ENCODE data around the gene UBAC1.

UBAC1 gene

GRCh38 chr9:135987838-135988404 lies 26.7 kb upstream of the UBAC1 start:
- H3K36me3 ChIP-seq (ENCODE audit: control insufficient read depth in 1 of 2, insufficient read depth in 2 of 2, low read depth in 1 of 2, low read length in 2 of 2) = no peaks in the 10 kb centered on the region
- 94% methylated on average over 16 of the region's 16 CpGs for WGBS
- no peak for DNase-seq
- H3K23ac ChIP-seq (ENCODE audit: low read length in 2 of 2) = no peak overlapping the region
- no peak overlapping the region for H3K4me3 ChIP-seq (ENCODE audit: insufficient read depth in 1 of 2, low read depth in 1 of 2, low read length in 2 of 2)
- no peak overlapping the region for H3K9ac ChIP-seq (ENCODE audit: low read length)
- no peak overlapping the region for H4K8ac ChIP-seq (ENCODE audit: low read length)
- H2BK12ac ChIP-seq (ENCODE audit: low read length in 2 of 2) = no peak overlapping the region
- H2AFZ ChIP-seq (ENCODE audit: low read depth, low read length) = no peak overlapping the region
- no peak overlapping the region for H2BK120ac ChIP-seq (ENCODE audit: low read depth, low read length)
- no peaks in the 10 kb centered on the region for H3K79me1 ChIP-seq (replicated peaks; ENCODE audit: low read length, poor library complexity, severe bottlenecking)
- no peak overlapping the region for H3K4ac ChIP-seq (ENCODE audit: low read depth in 1 of 2, low read length in 2 of 2)
- H3K18ac ChIP-seq (ENCODE audit: low read depth in 1 of 2, low read length in 2 of 2) = no peak overlapping the region
- no peak overlapping the region for H3K14ac ChIP-seq (ENCODE audit: low read length in 2 of 2)
- no peak overlapping the region for H2BK5ac ChIP-seq (ENCODE audit: low read depth, low read length, poor library complexity, severe bottlenecking)
- H2BK15ac ChIP-seq (ENCODE audit: low read depth, poor library complexity, severe bottlenecking) = no peak overlapping the region
- no peak overlapping the region for H2AK5ac ChIP-seq (ENCODE audit: low read length, severe bottlenecking)
- H4K91ac ChIP-seq (ENCODE audit: low read length) = peak overlapping the region; percentile 1
- H3K9me3 ChIP-seq (ENCODE audit: control insufficient read depth, low read length) = no peaks in the 10 kb centered on the region
- H3K4me1 ChIP-seq (ENCODE audit: control insufficient read depth, insufficient read depth, low read depth, low read length) = peaks cover 10% of the 10 kb centered on the region
- H3K27me3 ChIP-seq (ENCODE audit: control insufficient read depth in 1 of 2, insufficient read depth in 1 of 2, low read length in 2 of 2) = peaks cover 6 to 66% of the 10 kb centered on the region in 2 experiments
- H3K27ac ChIP-seq (ENCODE audit: low read length, poor library complexity, severe bottlenecking) = no peak overlapping the region
- no peak overlapping the region for H3K4me2 ChIP-seq (ENCODE audit: low read length, poor library complexity, severe bottlenecking)

GRCh38 chr9:135986605-135987004 lies 25.4 kb upstream of the UBAC1 start:
- H3K4me2 ChIP-seq (ENCODE audit: low read length, poor library complexity, severe bottlenecking) = no peak overlapping the region
- no peak for DNase-seq
- no peak overlapping the region for H3K27ac ChIP-seq (ENCODE audit: low read length, poor library complexity, severe bottlenecking)
- peak overlapping the region; percentile 60 for H4K91ac ChIP-seq (ENCODE audit: low read length)
- H3K79me1 ChIP-seq (replicated peaks; ENCODE audit: low read length, poor library complexity, severe bottlenecking) = no peaks in the 10 kb centered on the region
- no peak overlapping the region for H3K9ac ChIP-seq (ENCODE audit: low read length)
- no peak overlapping the region for H2BK5ac ChIP-seq (ENCODE audit: low read depth, low read length, poor library complexity, severe bottlenecking)
- no peak overlapping the region for H2AFZ ChIP-seq (ENCODE audit: low read depth, low read length)
- H3K4ac ChIP-seq (ENCODE audit: low read depth in 1 of 2, low read length in 2 of 2) = no peak overlapping the region
- H3K18ac ChIP-seq (ENCODE audit: low read depth in 1 of 2, low read length in 2 of 2) = no peak overlapping the region
- H3K23ac ChIP-seq (ENCODE audit: low read length in 2 of 2) = no peak overlapping the region
- no peaks in the 10 kb centered on the region for H3K4me1 ChIP-seq (ENCODE audit: control insufficient read depth, insufficient read depth, low read depth, low read length)
- no peak overlapping the region for H2AK5ac ChIP-seq (ENCODE audit: low read length, severe bottlenecking)
- no peak overlapping the region for H3K14ac ChIP-seq (ENCODE audit: low read length in 2 of 2)
- H2BK120ac ChIP-seq (ENCODE audit: low read depth, low read length) = no peak overlapping the region
- no peak overlapping the region for H4K8ac ChIP-seq (ENCODE audit: low read length)
- no peaks in the 10 kb centered on the region for H3K36me3 ChIP-seq (ENCODE audit: control insufficient read depth in 1 of 2, insufficient read depth in 2 of 2, low read depth in 1 of 2, low read length in 2 of 2)
- H3K4me3 ChIP-seq (ENCODE audit: insufficient read depth in 1 of 2, low read depth in 1 of 2, low read length in 2 of 2) = no peak overlapping the region
- peak overlapping the region; percentile 73 for H2BK15ac ChIP-seq (ENCODE audit: low read depth, poor library complexity, severe bottlenecking)
- WGBS = 64% methylated on average over 14 of the region's 15 CpGs
- H3K9me3 ChIP-seq (ENCODE audit: control insufficient read depth, low read length) = no peaks in the 10 kb centered on the region
- peaks cover 6 to 75% of the 10 kb centered on the region in 2 experiments for H3K27me3 ChIP-seq (ENCODE audit: control insufficient read depth in 1 of 2, insufficient read depth in 1 of 2, low read length in 2 of 2)
- H2BK12ac ChIP-seq (ENCODE audit: low read length in 2 of 2) = no peak overlapping the region

GRCh38 chr9:135985889-135986288 lies 24.7 kb upstream of the UBAC1 start:
- Histone ChIP-seq H4K91ac (ENCODE audit: low read length) (peak overlapping the region; percentile 9), H4K8ac (ENCODE audit: low read length) (peak overlapping the region; percentile 67), H2BK15ac (ENCODE audit: low read depth, poor library complexity, severe bottlenecking) (peak overlapping the region; percentile 73), H3K9me3 (ENCODE audit: control insufficient read depth, low read length) (no peaks in the 10 kb centered on the region), H3K9ac (ENCODE audit: low read length) (no peak overlapping the region), H3K27ac (ENCODE audit: low read length, poor library complexity, severe bottlenecking) (no peak overlapping the region), H3K18ac (ENCODE audit: low read depth in 1 of 2, low read length in 2 of 2) (no peak overlapping the region), H3K23ac (ENCODE audit: low read length in 2 of 2) (no peak overlapping the region), H3K79me1 (replicated peaks; ENCODE audit: low read length, poor library complexity, severe bottlenecking) (no peaks in the 10 kb centered on the region), H3K4me2 (ENCODE audit: low read length, poor library complexity, severe bottlenecking) (no peak overlapping the region), H3K4me3 (ENCODE audit: insufficient read depth in 1 of 2, low read depth in 1 of 2, low read length in 2 of 2) (no peak overlapping the region), H3K14ac (ENCODE audit: low read length in 2 of 2) (peak overlapping the region in 1 of 2 experiments; percentile 11), H3K4me1 (ENCODE audit: control insufficient read depth, insufficient read depth, low read depth, low read length) (no peaks in the 10 kb centered on the region), H3K36me3 (ENCODE audit: control insufficient read depth in 1 of 2, insufficient read depth in 2 of 2, low read depth in 1 of 2, low read length in 2 of 2) (no peaks in the 10 kb centered on the region), H3K27me3 (ENCODE audit: control insufficient read depth in 1 of 2, insufficient read depth in 1 of 2, low read length in 2 of 2) (peaks cover 6 to 81% of the 10 kb centered on the region in 2 experiments), H3K4ac (ENCODE audit: low read depth in 1 of 2, low read length in 2 of 2) (peak overlapping the region in 1 of 2 experiments; percentile 2), H2BK5ac (ENCODE audit: low read depth, low read length, poor library complexity, severe bottlenecking) (no peak overlapping the region), H2BK12ac (ENCODE audit: low read length in 2 of 2) (peak overlapping the region; percentile 12 to 51), H2BK120ac (ENCODE audit: low read depth, low read length) (no peak overlapping the region), H2AFZ (ENCODE audit: low read depth, low read length) (no peak overlapping the region), H2AK5ac (ENCODE audit: low read length, severe bottlenecking) (no peak overlapping the region)
- 96% methylated on average over 21 of the region's 21 CpGs for WGBS
- no peak for DNase-seq

GRCh38 chr9:135985459-135985774 lies 24.2 kb upstream of the UBAC1 start:
- H3K23ac ChIP-seq (ENCODE audit: low read length in 2 of 2) = no peak overlapping the region
- no peaks in the 10 kb centered on the region for H3K36me3 ChIP-seq (ENCODE audit: control insufficient read depth in 1 of 2, insufficient read depth in 2 of 2, low read depth in 1 of 2, low read length in 2 of 2)
- no peak overlapping the region for H3K9ac ChIP-seq (ENCODE audit: low read length)
- no peaks in the 10 kb centered on the region for H3K79me1 ChIP-seq (replicated peaks; ENCODE audit: low read length, poor library complexity, severe bottlenecking)
- no peak overlapping the region for H2BK5ac ChIP-seq (ENCODE audit: low read depth, low read length, poor library complexity, severe bottlenecking)
- no peak overlapping the region for H3K14ac ChIP-seq (ENCODE audit: low read length in 2 of 2)
- DNase-seq = no peak
- peak overlapping the region; percentile 25 to 40 for H2BK12ac ChIP-seq (ENCODE audit: low read length in 2 of 2)
- H3K4me1 ChIP-seq (ENCODE audit: control insufficient read depth, insufficient read depth, low read depth, low read length) = no peaks in the 10 kb centered on the region
- peak overlapping the region in 1 of 2 experiments; percentile 2 for H3K4ac ChIP-seq (ENCODE audit: low read depth in 1 of 2, low read length in 2 of 2)
- H3K18ac ChIP-seq (ENCODE audit: low read depth in 1 of 2, low read length in 2 of 2) = no peak overlapping the region
- H3K4me3 ChIP-seq (ENCODE audit: insufficient read depth in 1 of 2, low read depth in 1 of 2, low read length in 2 of 2) = no peak overlapping the region
- H4K8ac ChIP-seq (ENCODE audit: low read length) = peak overlapping the region; percentile 7
- WGBS = 94% methylated on average over 14 of the region's 14 CpGs
- H3K27me3 ChIP-seq (ENCODE audit: control insufficient read depth in 1 of 2, insufficient read depth in 1 of 2, low read length in 2 of 2) = peaks cover 6 to 85% of the 10 kb centered on the region in 2 experiments
- no peak overlapping the region for H2AK5ac ChIP-seq (ENCODE audit: low read length, severe bottlenecking)
- no peak overlapping the region for H2BK15ac ChIP-seq (ENCODE audit: low read depth, poor library complexity, severe bottlenecking)
- no peak overlapping the region for H2BK120ac ChIP-seq (ENCODE audit: low read depth, low read length)
- no peaks in the 10 kb centered on the region for H3K9me3 ChIP-seq (ENCODE audit: control insufficient read depth, low read length)
- H2AFZ ChIP-seq (ENCODE audit: low read depth, low read length) = no peak overlapping the region
- no peak overlapping the region for H3K27ac ChIP-seq (ENCODE audit: low read length, poor library complexity, severe bottlenecking)
- no peak overlapping the region for H3K4me2 ChIP-seq (ENCODE audit: low read length, poor library complexity, severe bottlenecking)
- H4K91ac ChIP-seq (ENCODE audit: low read length) = no peak overlapping the region
